H1 (cell line): ENCODE measurements around the gene URGCP. TPM values are rescaled to one million over a fixed set of nuclear protein-coding genes. Genes with fewer than 3 reads are reported as not detected.

Experiments
- CHD7 ChIP-seq: fragments of 300-600 bp; sonication (generic); IDR thresholded peaks from 2 replicates; pipeline ENCODE4 v1.7.1; 2012; ENCODE audit warnings: low read length, moderate library complexity, mild to moderate bottlenecking, inconsistent platforms; ENCODE audit not compliant: insufficient replicate concordance
- CTBP2 ChIP-seq: IDR thresholded peaks from 2 replicates; pipeline ENCODE4 v1.7.0; 2011; ENCODE audit warnings: borderline replicate concordance, mild to moderate bottlenecking, moderate library complexity, mixed read lengths, low read length; ENCODE audit not compliant: insufficient read depth, insufficient read length
- GABPA ChIP-seq: IDR thresholded peaks from 2 replicates; pipeline ENCODE4 v1.6.1; 2011; ENCODE audit warnings: mild to moderate bottlenecking, low read length, moderate library complexity, borderline replicate concordance; ENCODE audit not compliant: insufficient read depth
- HDAC6 ChIP-seq: IDR thresholded peaks from one replicate; pipeline ENCODE4 v1.7.1; 2012; ENCODE audit warnings: low read depth, mild to moderate bottlenecking, inconsistent platforms, low read length, moderate library complexity
- USF2 ChIP-seq: IDR thresholded peaks from 2 replicates; pipeline ENCODE4 v1.6.1; 2011; ENCODE audit warnings: low read length, improper control_type of control experiment
- ZNF274 ChIP-seq: IDR thresholded peaks from 2 replicates; pipeline ENCODE4 v1.7.0; 2012; ENCODE audit warnings: low read length, borderline replicate concordance; ENCODE audit errors: extremely low read depth
- polyA plus RNA-seq, 7 experiments: library from polyadenylated mRNA; depleted of rRNA in 3 of 7; stranded (reverse) in 5 of 7; unstranded in 2 of 7; fragments of >200 nt in 5 of 7; fragments of 200-250 nt in 2 of 7; gene quantifications; 1 replicate in 5 of 7; 2 replicates in 1 of 7; 4 replicates in 1 of 7; pipeline versions ENCODE4 v1.2.1 to v1.2.3, GENCODE V29; 2011 to 2013; ENCODE audit warnings: missing spikeins in 2 of 7, mixed read lengths in 2 of 7
- total RNA-seq: library from RNA; stranded (reverse); fragmentation: NEBNext Ultra II Directional; extraction: Animal tissue kit (Norgen Biotek cat#: 25700); gene quantifications from 2 replicates; pipeline ENCODE4 v1.2.1, GENCODE V29; 2021

Gene URGCP
- total and polyA plus RNA-seq, 2 of the 8 experiments (the other 6 are each of a cell fraction or from before 2014, with no cell fraction given): 9.0 to 18.7 TPM

DNA sequence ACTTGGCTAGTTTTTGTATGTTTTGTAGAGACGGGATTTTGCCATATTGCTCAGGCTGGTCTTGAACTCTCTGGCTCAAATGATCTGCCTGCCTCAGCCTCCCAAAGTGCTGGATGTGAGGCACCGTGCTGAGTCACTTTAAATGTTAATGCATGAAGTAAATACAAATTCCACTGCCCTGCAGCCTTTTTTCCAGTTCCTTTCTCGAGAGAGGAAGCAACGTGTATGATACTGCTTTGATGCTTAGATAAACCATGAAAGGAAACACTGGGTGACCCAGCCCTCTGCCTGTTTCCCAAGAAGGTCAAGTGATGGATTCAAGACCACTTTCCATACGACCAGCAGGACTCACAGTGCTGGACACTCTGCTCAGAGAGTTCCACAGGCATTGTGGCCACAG is 25.8 kb downstream of the URGCP start (continued):
- TF ChIP-seq ZNF274 (no peak), HDAC6 (no peak), CTBP2 (no peak), USF2 (no peak), CHD7 (no peak), GABPA (no peak)
- TF ChIP-seq, all 59 proteins: peak for 0
